Suprapubic skin (tissue), 3 donors: ENCODE results near the gene PIP5K1C.

ENCODE experiments used
- POLR2AphosphoS5 ChIP-seq, 3 donors: sonication (generic); formaldehyde crosslinking; IDR thresholded peaks; one replicate each; pipeline ENCODE4 v1.6.1; 2017; ENCODE audit warnings: antibody characterized with exemption in 3 of 3
- TF ChIP-seq, protein P1 (sequence below), 2 donors: fragments of 200-600 bp in 1 of 2; fragments of 450-650 bp in 1 of 2; sonication (generic) in 1 of 2; IDR thresholded peaks; one replicate each; pipeline ENCODE4 v1.5.1; 2016 to 2019; ENCODE audit warnings: antibody characterized with exemption in 2 of 2, mild to moderate bottlenecking in 1 of 2, moderate library complexity in 1 of 2

DNA sequence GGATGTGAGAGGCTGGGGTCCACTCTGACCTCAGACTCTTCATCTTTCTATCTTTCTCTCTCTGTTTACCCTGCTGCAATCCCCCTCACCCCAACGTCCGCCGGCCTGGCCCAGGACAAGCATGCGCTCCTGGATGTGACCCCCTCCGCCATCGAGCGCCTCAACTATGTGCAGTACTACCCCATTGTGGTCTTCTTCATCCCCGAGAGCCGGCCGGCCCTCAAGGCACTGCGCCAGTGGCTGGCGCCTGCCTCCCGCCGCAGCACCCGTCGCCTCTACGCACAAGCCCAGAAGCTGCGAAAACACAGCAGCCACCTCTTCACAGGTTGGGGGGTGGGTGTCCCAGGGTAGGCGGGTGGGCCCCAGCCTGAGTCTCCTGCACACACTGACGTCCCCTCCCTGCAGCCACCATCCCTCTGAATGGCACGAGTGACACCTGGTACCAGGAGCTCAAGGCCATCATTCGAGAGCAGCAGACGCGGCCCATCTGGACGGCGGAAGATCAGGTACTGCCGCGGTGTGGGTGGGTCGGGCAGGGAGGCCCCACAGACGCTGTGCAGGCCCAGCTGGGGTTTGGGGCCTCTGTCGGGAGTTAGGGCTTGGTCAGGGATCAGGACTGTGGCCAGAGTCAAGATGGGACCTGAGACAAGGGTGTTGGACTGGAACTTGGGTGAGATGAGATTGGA, 46.2 kb upstream of the PIP5K1C start:
- TF ChIP-seq, protein P1, sequence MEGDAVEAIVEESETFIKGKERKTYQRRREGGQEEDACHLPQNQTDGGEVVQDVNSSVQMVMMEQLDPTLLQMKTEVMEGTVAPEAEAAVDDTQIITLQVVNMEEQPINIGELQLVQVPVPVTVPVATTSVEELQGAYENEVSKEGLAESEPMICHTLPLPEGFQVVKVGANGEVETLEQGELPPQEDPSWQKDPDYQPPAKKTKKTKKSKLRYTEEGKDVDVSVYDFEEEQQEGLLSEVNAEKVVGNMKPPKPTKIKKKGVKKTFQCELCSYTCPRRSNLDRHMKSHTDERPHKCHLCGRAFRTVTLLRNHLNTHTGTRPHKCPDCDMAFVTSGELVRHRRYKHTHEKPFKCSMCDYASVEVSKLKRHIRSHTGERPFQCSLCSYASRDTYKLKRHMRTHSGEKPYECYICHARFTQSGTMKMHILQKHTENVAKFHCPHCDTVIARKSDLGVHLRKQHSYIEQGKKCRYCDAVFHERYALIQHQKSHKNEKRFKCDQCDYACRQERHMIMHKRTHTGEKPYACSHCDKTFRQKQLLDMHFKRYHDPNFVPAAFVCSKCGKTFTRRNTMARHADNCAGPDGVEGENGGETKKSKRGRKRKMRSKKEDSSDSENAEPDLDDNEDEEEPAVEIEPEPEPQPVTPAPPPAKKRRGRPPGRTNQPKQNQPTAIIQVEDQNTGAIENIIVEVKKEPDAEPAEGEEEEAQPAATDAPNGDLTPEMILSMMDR (IDR thresholded peaks at IDR 0.05) = no peak
- TF ChIP-seq POLR2AphosphoS5 (IDR thresholded peaks at IDR 0.05) = no peak
